CD4-positive, alpha-beta T cell (primary cell): ENCODE results near the gene STK32C. TPM values are rescaled to one million over a fixed set of nuclear protein-coding genes. Genes with fewer than 3 reads are reported as not detected.
A peak's percentile ranks its signal among the peaks of the same experiment; 100 is the strongest.

Experiments used
- ATAC-seq: fragments of 200-7000 bp; cut with Tn5 transposase; one replicate; pipeline ENCODE4 v1.10.0; 2022; ENCODE audit warnings: mild to moderate bottlenecking; ENCODE audit not compliant: poor library complexity
- CTCF ChIA-PET: fragments of 350-600 bp; sonication (Branson Sonifier 250); formaldehyde crosslinking; loops from one replicate; lab custom pipeline; 2021; ENCODE audit warnings: antibody characterized with exemption, inconsistent platforms; lab: Charles Lee
- POLR2A ChIA-PET: fragments of 350-600 bp; sonication (Branson Sonifier 250); formaldehyde crosslinking; loops from one replicate; lab custom pipeline; 2021; ENCODE audit warnings: antibody characterized with exemption, inconsistent platforms; lab: Charles Lee
- DNase-seq, 14 experiments: peaks; one replicate each; pipeline ENCODE4 v3.0.0-alpha.2; 2013 to 2020; ENCODE audit warnings: mixed read lengths in 2 of 14
- H3K27ac ChIP-seq, 2 donors: one replicate each; pipeline versions ENCODE4 v1.5.1 to v1.7.0; 2013; ENCODE audit warnings: low read length in 2 of 2, low read depth in 1 of 2, mild to moderate bottlenecking in 1 of 2
- H3K27me3 ChIP-seq, 2 experiments: 1 replicate in 1 of 2; 2 replicates in 1 of 2; pipeline versions ENCODE4 v1.6.1 to v1.7.0; 2013; ENCODE audit warnings: low read length in 2 of 2, control low read depth in 1 of 2, mild to moderate bottlenecking in 1 of 2, moderate library complexity in 1 of 2; ENCODE audit not compliant: insufficient read depth in 2 of 2, control insufficient read depth in 1 of 2
- H3K36me3 ChIP-seq: one replicate; pipeline ENCODE4 v1.6.1; 2013; ENCODE audit warnings: low read length, control low read depth; ENCODE audit not compliant: insufficient read depth
- H3K4me1 ChIP-seq: one replicate; pipeline ENCODE4 v1.6.1; 2013; ENCODE audit warnings: low read length, control low read depth; ENCODE audit not compliant: insufficient read depth
- H3K4me3 ChIP-seq: one replicate; pipeline ENCODE4 v1.5.1; 2013; ENCODE audit warnings: mild to moderate bottlenecking, low read length, moderate library complexity
- H3K9me3 ChIP-seq, 2 experiments: 1 replicate in 1 of 2; 2 replicates in 1 of 2; pipeline versions ENCODE4 v1.6.1 to v1.7.0; 2013; ENCODE audit warnings: low read length in 2 of 2, mild to moderate bottlenecking in 2 of 2, control low read depth in 1 of 2, moderate library complexity in 1 of 2; ENCODE audit not compliant: control insufficient read depth in 1 of 2, insufficient read depth in 1 of 2
- H3K27ac Mint-ChIP-seq: one replicate; pipeline ENCODE4 v1.8.0; 2020; ENCODE audit warnings: mixed read lengths
- H3K27me3 Mint-ChIP-seq: one replicate; pipeline ENCODE4 v1.8.0; 2021; ENCODE audit warnings: mixed read lengths
- H3K36me3 Mint-ChIP-seq: one replicate; pipeline ENCODE4 v1.8.0; 2021; ENCODE audit warnings: low read depth, mixed read lengths
- H3K4me1 Mint-ChIP-seq: one replicate; pipeline ENCODE4 v1.8.0; 2021; ENCODE audit warnings: low read depth, mixed read lengths
- H3K4me3 Mint-ChIP-seq: one replicate; pipeline ENCODE4 v1.8.0; 2020; ENCODE audit warnings: mild to moderate bottlenecking, mixed read lengths
- H3K9me3 Mint-ChIP-seq: one replicate; pipeline ENCODE4 v1.8.0; 2020; ENCODE audit warnings: mixed read lengths
- intact Hi-C, 2 experiments: fragments of 100-400 bp; cut with DNase I in 1 of 2; cut with micrococcal nuclease in 1 of 2; formaldehyde crosslinking; loops; one replicate each; pipeline versions ENCODE4 v1.15.1 to v1.9.0; 2023 to 2025; cut with DNase I, micrococcal nuclease
- total RNA-seq, 174 experiments: library from RNA in 2 of 174; stranded (reverse) in 2 of 174; gene quantifications; one replicate each; pipeline ENCODE4 v1.2.3 and lab custom pipeline; 2021 to 2026
- TF ChIP-seq, protein P1 (sequence below): fragments of 200-600 bp; IDR thresholded peaks from one replicate; pipeline ENCODE4 v1.8.0; 2022; ENCODE audit warnings: antibody characterized with exemption, mild to moderate bottlenecking

STK32C gene
- total RNA-seq, 2 experiments from 2014 or later: 4.9 to 5.2 TPM

DNA sequence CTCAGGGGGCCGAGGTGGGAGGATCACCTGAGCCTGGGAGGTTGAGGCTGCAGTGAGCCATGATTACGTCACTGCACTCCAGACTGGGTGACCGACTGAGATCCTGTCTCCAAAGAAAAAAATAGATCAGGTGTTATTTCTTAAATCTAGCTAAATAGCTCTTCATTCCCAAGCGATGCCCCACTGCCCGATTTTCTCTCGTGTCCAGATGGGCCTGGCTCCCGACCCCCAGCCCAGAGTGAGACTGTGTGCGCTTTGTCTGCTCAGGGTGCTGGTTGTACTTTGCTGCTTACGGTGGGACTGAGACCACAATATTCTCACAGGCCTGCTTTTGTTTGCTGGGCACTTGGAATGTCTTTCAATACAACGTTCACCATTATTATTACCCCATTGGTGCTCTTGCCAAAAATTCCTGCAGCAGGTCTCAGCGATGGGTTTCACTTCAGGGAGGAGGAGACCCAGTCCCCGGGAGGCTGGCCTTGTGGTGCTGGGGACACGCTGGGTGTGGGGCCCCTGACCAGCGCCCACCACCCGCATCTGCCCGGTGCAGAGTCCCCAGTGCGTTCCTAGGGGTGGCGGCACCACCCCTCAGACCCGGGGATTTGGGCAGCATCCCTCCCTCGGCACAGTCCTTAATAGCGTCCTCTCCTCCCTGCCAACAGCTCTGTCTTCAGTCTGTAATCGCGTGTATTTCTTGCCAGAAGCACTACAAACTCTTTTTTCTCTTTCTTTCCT, 141.4 kb downstream of the STK32C start:
- Mint-ChIP-seq H3K36me3 (no peaks in the 10 kb centered on the region), H3K4me1 (peaks cover 26% of the 10 kb centered on the region), H3K9me3 (no peaks in the 10 kb centered on the region), H3K27ac (peak overlapping the region; percentile 12), H3K4me3 (no peak overlapping the region), H3K27me3 (no peaks in the 10 kb centered on the region)
- H3K36me3 ChIP-seq: no peaks in the 10 kb centered on the region
- ChIA-PET CTCF (no interaction called here), POLR2A (no interaction called here)
- ATAC-seq: no peak
- H3K27me3 ChIP-seq: no peaks in the 10 kb centered on the region
- peaks cover 0 to 8% of the 10 kb centered on the region in 2 experiments for H3K9me3 ChIP-seq
- DNase-seq: no peak
- intact Hi-C loops: no loop called here
- TF ChIP-seq, protein P1, sequence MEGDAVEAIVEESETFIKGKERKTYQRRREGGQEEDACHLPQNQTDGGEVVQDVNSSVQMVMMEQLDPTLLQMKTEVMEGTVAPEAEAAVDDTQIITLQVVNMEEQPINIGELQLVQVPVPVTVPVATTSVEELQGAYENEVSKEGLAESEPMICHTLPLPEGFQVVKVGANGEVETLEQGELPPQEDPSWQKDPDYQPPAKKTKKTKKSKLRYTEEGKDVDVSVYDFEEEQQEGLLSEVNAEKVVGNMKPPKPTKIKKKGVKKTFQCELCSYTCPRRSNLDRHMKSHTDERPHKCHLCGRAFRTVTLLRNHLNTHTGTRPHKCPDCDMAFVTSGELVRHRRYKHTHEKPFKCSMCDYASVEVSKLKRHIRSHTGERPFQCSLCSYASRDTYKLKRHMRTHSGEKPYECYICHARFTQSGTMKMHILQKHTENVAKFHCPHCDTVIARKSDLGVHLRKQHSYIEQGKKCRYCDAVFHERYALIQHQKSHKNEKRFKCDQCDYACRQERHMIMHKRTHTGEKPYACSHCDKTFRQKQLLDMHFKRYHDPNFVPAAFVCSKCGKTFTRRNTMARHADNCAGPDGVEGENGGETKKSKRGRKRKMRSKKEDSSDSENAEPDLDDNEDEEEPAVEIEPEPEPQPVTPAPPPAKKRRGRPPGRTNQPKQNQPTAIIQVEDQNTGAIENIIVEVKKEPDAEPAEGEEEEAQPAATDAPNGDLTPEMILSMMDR: no peak
- H3K4me1 ChIP-seq: peaks cover 21% of the 10 kb centered on the region
- no peak overlapping the region for H3K27ac ChIP-seq
- H3K4me3 ChIP-seq: no peak overlapping the region

DNA sequence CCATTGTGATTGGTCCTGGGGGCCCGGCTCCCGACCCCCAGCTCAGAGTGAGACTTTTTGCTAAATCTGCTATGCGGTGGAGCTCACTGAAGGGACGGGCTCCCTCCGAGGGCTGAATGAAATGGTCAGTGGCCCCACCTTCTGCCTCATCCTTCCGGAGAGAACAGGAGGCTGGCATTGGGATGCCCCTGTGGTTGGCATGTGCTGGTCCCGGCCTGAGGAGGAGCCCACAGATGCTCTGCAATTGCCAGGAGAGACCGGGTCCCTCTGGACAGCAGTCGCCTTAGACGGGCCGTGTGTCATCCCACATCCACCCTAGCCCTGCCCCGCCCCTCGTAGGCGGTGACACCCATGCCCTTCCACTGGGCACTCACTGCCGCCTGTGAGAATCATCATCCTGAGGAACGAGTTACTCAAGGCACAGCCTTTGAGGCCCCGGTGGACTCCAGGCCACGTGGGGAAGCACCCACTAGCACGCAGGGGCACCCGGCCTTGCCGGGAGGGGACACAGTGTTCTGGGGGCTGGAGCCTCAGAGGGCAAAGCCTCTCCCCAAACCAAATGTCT, 142.3 kb downstream of the STK32C start:
- H3K9me3 ChIP-seq: peaks cover 0 to 8% of the 10 kb centered on the region in 2 experiments
- ChIA-PET POLR2A (no interaction called here), CTCF (no interaction called here)
- peaks cover 21% of the 10 kb centered on the region for H3K4me1 ChIP-seq
- Mint-ChIP-seq H3K27ac (no peak overlapping the region), H3K4me3 (no peak overlapping the region), H3K9me3 (no peaks in the 10 kb centered on the region), H3K27me3 (no peaks in the 10 kb centered on the region), H3K4me1 (peaks cover 26% of the 10 kb centered on the region), H3K36me3 (no peaks in the 10 kb centered on the region)
- no peaks in the 10 kb centered on the region for H3K36me3 ChIP-seq
- TF ChIP-seq, protein P1: no peak
- no peak overlapping the region for H3K27ac ChIP-seq
- no peak for ATAC-seq
- no peak for DNase-seq
- intact Hi-C loops: no loop called here
- H3K27me3 ChIP-seq: no peaks in the 10 kb centered on the region
- no peak overlapping the region for H3K4me3 ChIP-seq

DNA sequence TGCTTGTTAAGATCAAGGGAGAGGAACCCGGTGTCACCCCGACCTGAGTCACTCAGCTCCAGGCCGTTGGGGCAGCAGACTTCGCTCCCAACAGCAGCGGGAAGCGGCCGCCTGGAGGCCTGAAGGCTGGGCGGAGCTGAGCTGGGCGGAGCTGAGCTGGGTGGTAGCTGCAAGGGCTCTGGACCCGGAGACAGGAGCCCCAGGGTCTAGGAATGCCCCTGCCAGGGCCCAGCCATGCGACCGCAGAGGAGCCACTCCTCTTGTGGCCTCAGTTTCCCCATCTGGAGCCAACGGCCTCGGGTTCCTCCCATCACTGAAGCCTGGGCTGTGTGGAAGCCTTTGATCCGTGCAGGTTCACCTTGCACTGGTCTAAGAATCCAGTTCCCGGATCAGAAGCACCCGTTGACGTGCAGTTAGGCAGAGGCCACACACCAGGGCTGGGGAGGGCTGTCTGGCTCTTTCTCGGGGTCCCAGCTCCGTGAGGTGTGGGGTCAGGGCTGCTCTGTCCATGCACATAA, 142.9 kb downstream of the STK32C start:
- no peaks in the 10 kb centered on the region for H3K36me3 Mint-ChIP-seq
- H3K27ac Mint-ChIP-seq: no peak overlapping the region
- DNase-seq (no peak), ATAC-seq (no peak)
- ChIA-PET CTCF (no interaction called here), POLR2A (no interaction called here)
- H3K27me3 Mint-ChIP-seq: no peaks in the 10 kb centered on the region
- intact Hi-C loops: no loop called here
- Histone ChIP-seq H3K36me3 (no peaks in the 10 kb centered on the region), H3K9me3 (peaks cover 0 to 8% of the 10 kb centered on the region in 2 experiments), H3K27me3 (no peaks in the 10 kb centered on the region), H3K4me1 (peaks cover 23% of the 10 kb centered on the region), H3K4me3 (no peak overlapping the region), H3K27ac (no peak overlapping the region)
- H3K4me3 Mint-ChIP-seq: no peak overlapping the region
- H3K4me1 Mint-ChIP-seq: peaks cover 26% of the 10 kb centered on the region
- no peaks in the 10 kb centered on the region for H3K9me3 Mint-ChIP-seq
- TF ChIP-seq, protein P1: no peak
